Activated CD8-positive, alpha-beta memory T cell treated with anti-CD3 and anti-CD28 coated beads for 36 hours (primary cell): ENCODE results near the gene TNFRSF14. TPM values are rescaled to one million over a fixed set of nuclear protein-coding genes. Genes with fewer than 3 reads are reported as not detected.

Experiments used
- CTCF ChIA-PET: fragments of 350-600 bp; sonication (Branson Sonifier 250); formaldehyde crosslinking; loops from one replicate; lab custom pipeline; 2021; ENCODE audit warnings: antibody characterized with exemption; lab: Charles Lee
- POLR2A ChIA-PET: fragments of 350-600 bp; sonication (Branson Sonifier 250); formaldehyde crosslinking; loops from one replicate; lab custom pipeline; 2021; ENCODE audit warnings: antibody characterized with exemption; lab: Charles Lee
- total RNA-seq, 2 experiments: library from RNA; stranded (reverse); gene quantifications; one replicate each; pipeline ENCODE4 v1.2.3, GENCODE V29; 2021

The TNFRSF14 gene
- total RNA-seq, 2 experiments from 2014 or later: 141 to 153 TPM

DNA sequence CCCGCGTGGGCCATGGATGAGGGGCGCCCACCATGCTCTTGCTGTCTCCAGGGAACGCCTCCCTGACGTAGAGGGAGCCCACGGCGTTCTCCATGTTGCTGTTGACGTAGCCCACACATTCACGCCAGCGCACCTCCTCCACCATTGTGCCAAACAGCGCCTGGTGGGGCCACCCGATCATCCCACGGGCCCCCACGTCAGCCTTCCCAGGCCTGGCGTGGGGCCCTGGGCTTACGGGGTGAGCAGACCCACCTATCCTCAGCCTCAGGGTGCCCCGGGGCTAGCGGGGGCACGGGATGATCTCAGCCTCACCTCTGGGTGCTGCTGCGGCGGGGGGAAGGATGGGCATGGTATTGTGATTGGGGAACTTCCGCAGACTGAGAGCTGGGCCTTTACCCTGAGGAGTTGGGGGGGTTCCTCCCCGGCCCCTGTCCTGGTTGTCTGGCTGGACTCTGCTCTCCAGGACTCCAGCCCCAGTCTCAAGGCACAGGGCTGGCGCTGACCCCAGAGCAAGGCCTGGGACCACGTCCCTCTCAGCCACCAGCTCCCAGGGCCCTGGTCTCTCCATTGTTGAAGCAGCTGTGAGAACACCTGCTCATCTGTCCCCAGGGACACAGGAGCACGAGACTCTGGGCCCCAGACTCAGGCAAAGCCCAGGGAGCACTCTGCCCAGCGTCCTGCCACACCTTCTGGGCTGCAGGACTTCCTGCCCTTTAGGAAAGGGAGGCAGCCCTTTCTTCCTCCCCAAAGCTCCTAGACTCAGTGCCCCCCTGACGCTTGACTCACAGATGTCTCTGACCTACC is 40.6 kb downstream of the TNFRSF14 start:
- ChIA-PET CTCF (no interaction called here), POLR2A (no interaction called here)

DNA sequence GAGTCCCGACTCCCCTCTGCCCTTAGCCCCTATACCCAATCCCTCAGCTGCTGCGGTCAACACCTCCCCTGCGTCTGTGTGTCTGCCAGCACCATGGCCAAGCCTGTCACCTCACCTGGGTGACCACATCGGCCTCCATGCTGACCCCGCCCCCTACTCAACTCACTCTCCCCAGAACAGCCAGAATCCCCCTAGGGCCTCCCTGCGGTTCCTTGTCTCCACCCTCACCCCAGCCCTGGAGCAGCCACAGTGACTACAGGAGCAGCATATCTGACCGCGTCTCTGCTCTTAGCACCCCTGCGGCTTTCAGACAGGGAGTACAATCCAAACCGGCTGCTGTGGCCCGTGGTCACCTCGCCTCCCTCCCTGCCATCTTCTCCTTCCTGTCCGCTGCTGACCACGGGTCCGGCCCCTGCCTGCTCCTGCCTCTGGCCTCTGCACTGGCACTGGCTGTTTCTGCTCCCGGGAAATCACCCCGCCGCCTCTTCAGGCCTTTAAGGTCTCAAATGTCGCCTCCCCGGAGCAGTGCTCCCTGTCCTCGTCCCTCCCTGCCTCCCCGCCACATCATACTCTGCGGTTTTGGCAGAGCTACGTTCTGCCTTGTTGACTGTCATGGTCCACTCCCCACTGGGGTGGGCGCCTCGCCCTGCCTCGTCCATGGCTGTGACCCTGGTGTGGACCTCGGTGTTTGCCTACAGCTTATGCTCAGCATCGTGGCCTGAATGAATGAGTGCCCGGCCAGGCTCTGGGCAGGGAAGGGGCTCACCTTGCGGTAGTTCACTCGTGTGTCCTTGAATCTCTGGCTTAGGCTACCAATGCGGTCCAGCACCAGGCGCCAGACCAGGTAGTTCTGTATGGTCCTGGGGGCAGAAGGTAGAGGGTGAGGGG is 41.5 kb downstream of the TNFRSF14 start:
- ChIA-PET CTCF (no interaction called here), POLR2A (no interaction called here)

DNA sequence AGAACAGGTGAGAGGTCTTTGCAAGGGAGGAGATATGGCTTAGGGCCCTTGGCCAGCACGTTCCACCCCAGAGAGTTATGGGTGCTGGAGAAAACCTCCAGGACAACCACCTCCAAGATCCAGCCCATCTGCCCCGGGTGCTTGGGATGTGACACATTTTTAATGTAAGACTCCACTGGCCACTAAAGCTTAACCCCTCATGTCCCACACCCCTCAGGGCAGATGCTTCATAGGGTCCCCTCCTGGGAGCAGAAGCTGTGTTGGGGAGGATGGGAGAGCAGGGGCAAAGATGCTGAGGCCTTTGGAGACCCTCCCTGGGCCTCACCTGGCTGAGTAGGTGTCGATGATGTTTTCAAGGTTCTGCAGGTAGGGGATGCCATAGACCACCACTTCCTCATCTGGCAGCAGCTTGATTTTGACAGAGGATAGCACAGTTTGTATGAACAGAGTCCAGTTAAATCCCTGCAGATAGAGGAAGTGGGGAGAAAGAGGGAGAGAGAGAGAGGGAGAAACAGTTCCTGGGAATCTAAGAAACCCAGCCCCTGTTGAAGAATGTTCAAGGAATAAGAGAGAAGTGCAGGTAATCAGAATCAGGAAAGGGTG is 42.3 kb downstream of the TNFRSF14 start:
- POLR2A ChIA-PET: no interaction called here
- CTCF ChIA-PET: interaction anchor here (0.8 kb wide), 1 partner anchor 18 kb away, joined by 5 read pairs; no protein-coding TSS in a partner anchor

DNA sequence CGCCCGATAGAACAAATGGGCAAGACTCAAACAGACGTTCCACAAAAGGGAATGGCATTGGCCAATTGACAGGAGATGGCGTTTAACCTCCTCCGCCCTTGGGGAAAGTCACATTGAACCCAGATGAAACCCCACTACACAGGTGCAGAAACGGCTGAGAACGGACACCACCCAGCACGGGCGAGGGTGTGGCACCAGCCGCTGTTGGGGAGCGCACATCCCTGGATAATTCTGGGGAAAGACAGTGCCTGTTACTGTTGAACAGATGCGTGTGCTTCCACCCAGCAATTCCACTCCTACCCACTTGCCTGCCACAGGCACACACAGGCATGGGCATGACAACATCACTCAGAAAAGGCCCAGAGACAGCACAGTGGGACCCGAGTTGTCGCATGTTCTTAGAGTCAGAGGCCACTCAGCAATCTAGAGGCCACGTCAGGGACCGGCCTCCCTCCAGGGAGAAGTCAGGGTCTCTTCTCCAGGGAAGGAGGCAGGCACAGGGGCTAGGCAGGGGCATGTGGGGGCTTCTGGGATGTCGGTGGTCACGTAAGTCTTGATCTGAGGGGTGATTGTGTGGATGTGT is 45.6 kb downstream of the TNFRSF14 start:
- CTCF ChIA-PET: no interaction called here
- POLR2A ChIA-PET: no interaction called here

DNA sequence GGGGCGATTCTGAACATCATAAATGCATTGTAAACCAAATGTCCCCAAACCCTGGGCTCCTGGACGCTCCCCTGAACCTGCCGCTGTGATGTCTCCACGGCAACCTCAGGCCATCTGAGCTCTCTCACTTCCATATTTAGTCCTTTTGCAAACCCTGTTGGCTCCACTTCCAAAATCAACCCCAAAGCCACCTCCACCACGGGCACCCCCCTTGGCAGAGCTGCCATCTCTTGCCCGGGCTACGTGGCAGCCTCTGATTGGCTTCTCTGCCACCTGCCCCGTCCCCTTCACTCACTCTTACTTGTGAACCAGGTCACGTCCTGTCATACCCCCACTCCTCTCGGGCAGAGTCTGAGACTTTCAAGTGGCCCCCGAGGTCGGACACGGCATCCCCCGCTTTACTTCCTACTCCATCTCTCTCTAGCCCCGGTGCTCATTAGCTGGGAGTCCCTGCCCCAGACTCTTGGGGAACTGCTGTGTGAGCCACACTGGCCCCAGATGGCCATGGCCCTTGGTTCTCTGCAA is 46.2 kb downstream of the TNFRSF14 start:
- POLR2A ChIA-PET: no interaction called here
- CTCF ChIA-PET: no interaction called here

DNA sequence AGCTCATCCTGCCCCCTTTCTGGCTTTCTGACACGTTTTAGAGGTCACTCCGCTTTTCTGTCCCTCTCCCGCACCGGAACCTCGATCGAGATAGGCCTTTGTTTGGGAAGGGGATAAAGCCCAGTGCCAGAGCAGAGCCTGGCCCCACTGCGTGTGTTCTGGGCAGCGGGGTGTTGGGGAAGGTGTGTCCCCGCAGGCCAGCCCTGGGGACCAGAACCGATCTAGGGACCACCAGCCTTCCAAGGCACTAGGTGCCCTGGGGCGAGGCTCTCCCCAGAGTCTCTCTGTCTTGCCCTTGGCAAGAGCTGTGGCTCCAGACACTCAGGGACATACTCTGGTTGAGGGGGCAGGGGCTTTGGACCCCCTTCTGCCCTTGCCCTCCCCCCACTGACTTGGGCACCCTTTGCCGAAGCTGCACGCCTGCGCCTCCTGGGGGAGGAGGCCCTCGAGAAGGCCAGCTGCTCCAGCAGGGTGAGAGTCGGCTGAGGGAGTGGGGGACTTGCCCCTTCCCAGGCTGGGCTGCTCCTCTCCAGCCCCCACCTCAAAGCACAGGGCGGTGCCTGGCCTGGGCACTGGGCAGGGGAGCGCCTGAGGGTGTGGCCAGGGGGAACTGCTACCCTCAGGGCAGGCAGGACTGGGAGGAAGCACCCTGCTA is 46.8 kb downstream of the TNFRSF14 start:
- ChIA-PET POLR2A (no interaction called here), CTCF (no interaction called here)

DNA sequence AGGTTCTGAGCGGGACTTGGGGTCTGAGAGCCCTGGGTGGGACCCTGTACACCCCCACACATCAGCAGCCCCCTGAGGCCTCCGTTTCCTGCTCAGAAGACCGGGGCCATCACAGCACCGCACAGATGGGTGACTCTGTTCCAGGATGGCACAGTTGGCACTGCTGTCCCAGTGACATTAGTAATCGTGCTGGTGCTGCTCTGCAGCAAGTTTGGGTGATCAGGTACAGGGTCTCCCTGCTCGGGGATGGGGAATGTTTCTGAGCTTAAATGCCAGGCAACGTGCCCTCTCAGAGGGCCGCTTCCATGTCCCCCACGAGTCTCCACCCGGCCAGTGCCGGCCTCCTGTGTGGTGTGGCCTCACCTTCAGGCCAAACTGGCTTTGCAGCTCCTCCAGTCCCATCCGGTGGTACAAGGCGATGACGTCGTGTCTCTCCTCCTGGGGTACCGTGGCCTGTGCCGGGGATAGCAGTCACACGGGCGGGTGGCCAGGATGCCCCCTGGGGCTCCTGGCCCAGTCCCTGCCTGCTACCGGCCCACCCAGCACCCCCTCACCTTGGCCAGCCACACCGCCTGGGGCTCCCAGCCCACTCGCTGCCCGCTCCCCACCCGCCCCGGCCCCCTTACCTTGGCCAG is 47.5 kb downstream of the TNFRSF14 start:
- ChIA-PET POLR2A (no interaction called here), CTCF (no interaction called here)

DNA sequence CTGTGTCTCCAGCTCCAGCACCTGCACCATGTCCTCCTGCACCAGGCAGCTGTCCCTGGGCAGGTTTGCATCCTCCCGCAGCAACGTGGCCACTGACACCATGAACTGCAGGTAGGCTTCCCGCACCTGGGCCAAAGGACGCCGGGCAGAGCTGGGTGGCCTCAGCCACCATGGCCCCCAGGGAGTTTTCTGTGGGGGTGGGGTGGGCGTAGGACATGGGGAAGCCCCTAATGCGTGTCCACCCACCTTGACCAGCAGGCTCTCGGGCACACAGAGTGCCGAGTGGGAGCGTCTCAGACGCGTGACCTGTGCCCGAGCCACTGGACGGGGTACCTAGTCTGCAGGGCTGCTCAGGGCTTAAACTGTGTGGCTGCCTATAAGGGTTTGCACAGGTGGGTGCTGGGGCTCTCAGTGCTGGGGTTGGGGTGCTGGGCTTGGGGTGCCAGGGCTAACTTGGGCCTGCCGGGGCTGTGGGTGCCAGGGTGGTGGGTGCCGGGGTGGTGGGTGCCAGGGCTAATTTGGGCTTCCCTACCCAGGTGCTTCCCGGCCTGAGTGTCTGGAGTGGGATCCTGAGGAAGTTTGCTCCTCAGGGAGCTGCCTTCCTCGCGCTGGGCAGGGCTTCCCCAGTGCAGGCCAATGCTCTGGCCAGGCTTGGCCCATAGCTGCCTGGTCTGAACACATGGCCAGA is 48.1 kb downstream of the TNFRSF14 start:
- POLR2A ChIA-PET: no interaction called here
- CTCF ChIA-PET: no interaction called here

DNA sequence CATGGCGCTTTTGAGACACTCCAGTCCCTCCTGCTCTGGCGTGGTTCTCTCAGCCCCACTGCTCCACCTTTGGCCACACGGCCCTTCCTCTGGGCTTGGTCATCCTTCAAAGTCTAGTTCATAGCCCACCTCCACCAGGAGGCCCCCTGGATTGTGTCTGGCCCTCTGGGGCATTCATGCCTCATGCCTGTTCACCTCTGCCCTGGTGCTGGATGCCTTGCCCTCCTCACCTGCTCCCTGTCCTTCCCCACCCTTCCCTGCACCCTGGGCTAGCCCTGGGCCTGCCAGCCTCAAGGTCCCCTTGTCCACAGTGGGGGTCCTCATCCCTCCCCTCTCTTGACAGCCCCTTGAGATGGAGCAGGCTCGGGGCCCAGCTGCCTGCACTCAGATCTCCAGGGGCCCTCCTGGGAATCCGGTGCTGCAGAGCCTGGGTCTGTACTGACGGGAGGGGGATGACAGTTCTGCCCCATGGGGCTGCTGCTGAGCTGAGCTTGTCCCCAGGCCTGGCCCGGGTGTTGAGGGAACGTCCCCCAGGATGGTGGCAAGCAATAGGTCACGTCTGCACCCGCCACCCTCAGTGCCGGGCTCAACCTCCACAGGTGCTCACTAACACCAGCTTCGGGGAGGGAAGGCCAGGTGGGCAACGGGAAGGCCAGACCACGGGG is 48.8 kb downstream of the TNFRSF14 start:
- CTCF ChIA-PET: no interaction called here
- POLR2A ChIA-PET: no interaction called here

DNA sequence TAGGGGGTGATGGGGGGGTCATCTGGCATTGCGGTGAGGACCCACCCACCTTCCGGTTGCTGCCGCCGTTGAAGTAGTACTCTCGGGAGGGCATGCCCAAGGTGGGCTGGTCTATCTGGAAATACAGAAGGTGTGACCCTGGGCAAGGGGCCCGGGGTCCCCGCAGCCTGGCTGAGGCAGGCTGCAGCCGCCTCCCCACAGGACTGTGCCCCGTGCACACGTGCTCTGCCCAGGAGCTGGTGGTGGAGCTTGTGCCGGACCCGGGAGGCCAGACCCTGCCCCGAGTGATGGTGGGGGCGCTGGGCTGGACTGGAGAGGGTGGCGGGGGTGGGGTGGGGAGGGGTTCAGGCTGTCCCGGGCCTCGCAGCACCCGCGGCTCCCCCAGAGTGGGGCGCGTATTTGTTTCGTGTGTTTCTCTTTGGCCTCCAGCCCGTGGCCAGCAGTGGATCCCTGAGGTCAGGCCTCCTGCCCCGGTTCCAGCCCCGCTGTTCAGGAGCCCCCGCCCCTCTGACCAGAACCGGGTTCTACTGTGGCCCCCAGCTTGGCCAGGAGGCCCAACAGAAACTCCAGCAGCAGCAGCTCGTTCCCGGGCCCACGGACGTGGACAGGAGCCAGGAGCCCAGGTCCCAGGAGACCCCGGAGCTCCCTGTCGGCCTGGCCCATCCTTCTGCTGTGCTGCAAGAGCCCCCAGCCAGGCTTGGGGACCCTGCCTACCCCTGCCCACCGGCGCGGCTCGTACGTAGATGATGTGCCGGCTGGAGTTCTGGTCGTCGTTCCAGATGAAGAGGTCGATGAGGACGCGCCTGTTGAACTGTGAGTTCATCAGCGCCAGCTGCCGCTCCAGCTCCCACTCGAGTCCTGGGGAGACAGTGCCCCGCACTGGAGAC is 49.6 kb downstream of the TNFRSF14 start:
- CTCF ChIA-PET: no interaction called here
- POLR2A ChIA-PET: no interaction called here

DNA sequence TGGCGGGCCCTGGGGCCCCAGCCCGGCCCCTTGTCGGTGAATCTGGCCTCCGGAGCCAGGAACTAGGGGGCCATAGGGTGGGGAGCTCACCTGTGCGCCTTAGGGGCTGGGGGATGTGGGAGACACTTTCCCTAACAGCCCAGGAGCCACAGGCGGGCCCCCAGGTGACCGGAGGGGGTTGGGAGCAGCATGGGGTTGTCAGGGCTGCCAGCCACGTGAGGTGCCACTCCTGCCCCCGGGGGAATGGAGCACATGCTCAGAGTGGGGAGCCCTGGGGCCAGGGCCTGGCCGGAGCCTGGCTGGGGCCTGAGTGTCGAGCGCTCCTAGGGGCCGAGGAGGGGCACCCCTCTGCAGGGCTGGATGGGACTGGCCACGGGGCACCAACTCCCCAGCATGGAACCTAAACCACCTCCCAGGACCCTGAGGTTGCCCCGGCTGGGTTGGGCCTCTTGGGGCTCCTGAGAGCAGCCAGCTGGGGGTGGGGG is 50.3 kb downstream of the TNFRSF14 start:
- ChIA-PET POLR2A (no interaction called here), CTCF (interaction anchor here (0.7 kb wide), 1 partner anchor 391 kb away, joined by 3 read pairs; no protein-coding TSS in a partner anchor)

DNA sequence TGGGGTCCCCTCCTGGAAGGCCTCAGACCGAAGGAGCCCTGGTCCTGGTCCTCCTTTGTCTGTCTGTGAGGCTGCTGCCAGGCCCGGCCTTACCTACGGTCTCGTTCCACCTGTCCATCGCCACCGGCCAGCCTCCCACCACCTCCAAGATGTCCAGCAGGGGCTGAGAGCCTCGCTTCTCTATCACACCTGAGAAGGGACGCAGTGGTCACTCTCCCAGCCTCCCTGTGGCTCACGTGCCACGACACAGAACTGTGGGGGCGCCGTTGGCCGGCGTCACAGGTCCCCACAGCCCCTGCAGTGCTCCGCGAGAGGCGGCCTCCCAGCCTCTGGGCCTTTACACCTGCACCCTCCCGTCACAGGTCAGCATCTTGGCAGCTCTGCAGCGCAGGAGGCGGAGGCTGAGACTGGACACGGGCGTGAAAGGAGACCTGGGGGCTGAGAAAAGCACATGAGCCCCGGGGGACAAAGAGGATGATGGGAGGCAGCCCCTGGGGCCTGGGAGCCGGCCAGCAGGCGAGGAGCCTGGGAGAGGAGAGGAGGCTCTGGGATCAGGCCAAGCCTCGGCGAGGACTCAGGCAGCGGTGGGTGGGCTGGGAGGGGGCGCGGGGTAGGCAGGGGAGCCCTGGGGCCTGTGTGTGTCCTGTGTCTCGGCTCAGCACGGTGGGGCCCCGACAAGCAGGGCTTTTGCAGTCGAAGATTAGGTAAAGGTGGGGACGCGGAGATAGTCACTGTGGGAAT is 50.9 kb downstream of the TNFRSF14 start:
- POLR2A ChIA-PET: no interaction called here
- CTCF ChIA-PET: interaction anchor here (0.7 kb wide), 1 partner anchor 392 kb away, joined by 3 read pairs; no protein-coding TSS in a partner anchor

DNA sequence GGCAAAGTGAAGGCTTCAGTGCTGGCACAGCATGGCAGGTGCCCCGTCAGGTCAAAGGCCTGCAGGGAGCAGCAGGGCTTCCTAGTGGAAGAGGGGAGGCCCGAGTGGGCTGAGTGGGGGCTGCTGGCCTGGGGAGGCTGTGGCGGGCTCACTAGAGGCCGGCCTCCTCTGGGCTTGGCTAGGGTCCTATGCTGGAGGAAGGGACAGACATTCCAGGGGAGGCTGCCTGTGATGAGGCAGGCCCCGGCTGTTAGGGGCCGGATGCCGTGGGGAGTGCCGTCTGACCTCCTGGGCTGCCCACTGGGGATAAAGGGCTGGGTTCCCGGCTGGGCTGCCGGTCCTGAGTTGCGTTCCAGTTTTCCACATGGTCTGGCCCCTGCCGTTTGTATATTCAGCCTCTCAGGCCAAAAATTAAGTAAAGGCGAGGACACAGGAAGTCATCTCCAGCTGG is 51.5 kb downstream of the TNFRSF14 start:
- POLR2A ChIA-PET: no interaction called here

DNA sequence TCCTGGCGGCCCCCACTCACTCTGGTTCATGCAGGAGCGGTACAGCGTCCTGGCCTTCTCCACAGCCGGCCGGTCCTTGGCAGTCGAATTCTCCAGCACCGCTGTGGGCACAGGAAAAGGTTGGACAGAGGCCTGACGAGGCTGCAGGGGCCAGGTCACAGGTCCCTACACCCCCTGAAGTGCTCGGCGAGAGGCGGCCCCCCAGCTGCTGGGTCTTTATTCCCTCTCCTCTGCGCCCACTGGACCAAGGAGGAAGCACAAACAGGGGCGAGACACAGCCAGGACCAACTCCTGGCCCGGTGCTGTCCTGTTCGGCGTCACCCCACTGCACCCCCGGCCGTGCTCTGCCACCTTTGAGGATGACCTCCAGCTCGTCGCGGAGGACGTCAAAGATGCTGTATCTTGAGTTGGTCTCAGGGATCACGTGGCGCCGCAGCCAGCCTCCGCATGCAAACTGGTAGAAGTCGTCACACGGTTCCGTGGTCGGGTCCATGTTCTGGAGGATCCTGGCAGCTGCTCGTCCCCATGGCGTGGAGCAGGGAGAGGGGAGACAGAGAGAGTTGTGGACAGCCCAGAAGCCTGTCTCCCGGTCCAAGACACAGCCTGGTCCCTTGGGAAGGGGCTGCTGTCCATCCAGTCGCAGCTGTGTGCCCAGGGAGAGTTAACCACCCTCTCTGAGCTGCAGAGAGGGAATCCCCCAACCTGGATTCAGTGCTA is 53.3 kb downstream of the TNFRSF14 start:
- ChIA-PET CTCF (no interaction called here), POLR2A (no interaction called here)

More for the DNA sequence above, 51.5 kb downstream of the TNFRSF14 start:
- CTCF ChIA-PET: no interaction called here
